ENCODE measurements around the gene TAF5L.
A peak's percentile ranks its signal among the peaks of the same experiment; 100 is the strongest.
"Not testable (repeated sequence)": the region's sequence is repeated elsewhere in the genome, so short reads cannot be mapped to it uniquely, and the experiment has no call there.

Gene TAF5L

DNA sequence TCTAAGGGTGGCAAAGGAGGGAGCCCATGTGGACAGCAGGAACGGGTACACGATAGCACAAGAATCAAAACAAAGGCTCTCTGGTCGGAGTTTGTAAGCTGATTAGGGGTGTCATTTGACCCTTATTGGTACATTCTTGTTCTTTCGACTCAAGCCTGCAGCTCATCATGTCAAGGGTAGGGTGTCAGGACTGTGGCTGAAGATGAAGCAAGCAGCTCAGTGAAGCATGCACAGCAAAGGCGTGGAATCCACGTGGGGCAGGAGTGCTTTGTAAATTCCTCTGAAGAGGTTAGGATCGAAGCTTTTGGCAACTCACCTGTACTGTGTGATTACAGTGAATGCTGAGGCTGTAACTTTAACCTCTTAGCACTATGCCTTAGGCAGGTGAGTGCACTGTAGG lies 62.7 kb downstream of the TAF5L start:
- DNase-seq = no peak

DNA sequence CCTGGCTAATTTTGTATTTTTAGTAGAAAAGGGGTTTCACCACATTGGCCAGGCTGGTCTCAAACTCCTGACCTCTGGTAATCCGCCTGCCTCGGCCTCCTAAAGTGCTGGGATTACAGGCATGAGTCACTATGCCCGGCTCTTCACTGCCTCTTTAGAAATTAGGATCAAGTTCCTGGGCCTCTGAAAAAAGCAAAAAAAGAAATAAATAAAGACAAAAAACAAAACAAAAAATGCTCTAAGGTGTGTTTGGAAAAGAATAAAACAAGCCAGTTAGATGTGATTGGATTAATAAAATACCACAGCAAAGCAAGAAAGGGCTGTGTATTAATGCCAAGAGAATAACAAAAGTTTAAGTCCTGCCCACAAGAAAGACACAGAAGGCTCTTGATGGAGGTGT lies 63.2 kb downstream of the TAF5L start:
- DNase-seq = no peak

DNA sequence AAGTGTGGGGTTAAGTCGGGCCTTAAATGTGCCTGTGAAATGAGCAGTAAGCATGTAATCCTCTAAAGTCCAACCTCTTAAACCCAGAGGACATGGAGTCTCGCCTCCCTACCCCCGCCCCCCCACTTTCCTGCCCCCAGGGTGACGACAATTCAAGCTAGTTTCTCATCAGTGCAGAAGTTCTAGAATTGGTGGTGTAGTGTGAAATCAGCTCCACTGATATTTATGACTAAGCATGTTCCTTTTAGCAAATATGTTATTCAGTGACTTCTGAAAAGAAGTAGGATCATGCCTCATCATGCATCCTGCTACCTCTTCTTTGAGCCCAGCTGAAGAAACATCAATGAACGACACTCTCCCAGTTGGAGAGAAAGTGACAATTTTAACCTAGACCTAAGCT lies 64.8 kb downstream of the TAF5L start:
- no peak for DNase-seq

DNA sequence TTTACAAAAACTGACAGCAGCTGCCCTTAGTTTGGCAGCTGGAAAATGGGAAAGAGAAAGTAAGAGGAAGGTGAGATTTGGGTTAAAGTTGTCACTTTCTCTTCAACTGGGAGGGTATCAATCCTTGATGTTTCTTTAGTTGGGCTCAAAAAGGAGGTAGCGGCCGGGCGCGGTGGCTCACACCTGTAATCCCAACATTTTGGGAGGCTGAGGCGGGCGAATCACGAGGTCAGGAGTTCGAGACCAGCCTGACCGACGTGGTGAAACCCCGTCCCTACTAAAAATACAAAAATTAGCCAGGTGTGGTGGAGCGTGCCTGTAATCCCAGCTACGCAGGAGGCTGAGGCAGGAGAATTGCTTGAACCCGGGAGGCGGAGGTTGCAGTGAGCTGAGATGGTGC lies 65.8 kb downstream of the TAF5L start:
- DNase-seq = not testable (repeated sequence)

DNA sequence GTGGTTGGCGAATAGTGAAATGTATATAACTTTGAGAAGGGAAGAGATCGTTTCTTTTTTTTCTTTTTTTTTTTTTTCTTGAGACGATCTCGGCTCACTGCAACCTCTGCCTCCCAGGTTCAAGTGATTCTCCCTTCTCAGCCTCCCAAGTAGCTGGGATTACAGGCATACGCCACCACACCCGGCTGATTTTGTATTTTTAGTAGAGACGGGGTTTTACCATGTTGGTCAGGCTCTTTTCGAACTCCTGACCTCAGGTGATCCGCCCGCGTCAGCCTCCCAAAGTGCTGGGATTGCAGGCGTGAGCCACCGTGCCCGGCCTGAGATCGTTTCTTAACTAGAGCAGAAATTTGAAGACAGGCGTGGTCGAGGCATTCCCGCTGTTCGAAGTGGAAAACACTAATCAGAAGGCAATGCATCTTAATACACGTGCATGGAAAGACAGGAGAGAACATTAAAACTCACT lies 66.6 kb downstream of the TAF5L start:
- not testable (repeated sequence) for DNase-seq

DNA sequence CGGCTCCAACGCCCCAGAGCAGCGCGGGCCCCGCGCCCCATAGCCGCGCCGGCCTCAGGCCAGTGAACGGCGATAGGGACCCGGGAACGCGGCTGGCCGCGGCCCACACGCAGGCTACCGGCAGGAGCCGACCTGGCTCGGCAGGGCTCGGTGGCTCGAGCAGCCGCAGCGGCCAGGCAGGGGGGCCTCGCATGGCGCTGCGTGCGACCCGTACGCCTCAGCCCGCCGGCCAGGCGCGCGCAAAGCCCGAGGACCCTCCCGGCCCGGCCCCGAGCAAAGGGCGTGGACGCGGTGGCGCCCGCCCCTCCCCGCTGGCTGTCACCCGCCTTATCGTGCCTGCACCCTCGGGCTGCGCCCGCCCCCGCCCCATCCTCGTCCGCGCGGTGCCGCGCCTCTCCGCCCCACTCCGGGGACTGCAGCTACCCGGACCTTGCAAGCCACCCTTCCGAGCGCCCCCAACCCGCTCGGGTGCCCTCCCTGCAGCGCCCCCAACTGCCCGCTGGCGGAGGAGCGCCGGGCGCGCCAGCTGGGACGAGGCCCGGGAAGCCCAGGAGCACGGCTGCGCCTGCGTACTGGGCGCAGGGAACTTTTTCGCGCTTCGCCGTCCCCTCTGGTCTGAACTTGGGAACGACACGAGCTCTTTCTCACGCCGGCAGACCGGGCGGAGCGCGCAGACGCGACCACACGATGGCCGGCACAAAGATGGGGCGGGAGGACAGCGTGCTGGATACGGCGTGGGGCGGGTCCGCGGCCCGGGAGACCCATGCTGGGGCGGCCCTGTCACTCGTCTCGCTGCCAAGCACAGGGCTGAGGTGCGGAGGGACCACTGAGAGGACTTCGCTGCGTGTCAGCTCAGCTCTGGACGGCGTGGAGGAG lies 67.2 kb downstream of the TAF5L start, which contains the start of gene ABCB10:
Gene ABCB10 (minus strand): TSS at position 248 of the 876 bp plus-strand sequence. CDS start 55 bp downstream, at position 193.
- peak; percentile 72 for DNase-seq

DNA sequence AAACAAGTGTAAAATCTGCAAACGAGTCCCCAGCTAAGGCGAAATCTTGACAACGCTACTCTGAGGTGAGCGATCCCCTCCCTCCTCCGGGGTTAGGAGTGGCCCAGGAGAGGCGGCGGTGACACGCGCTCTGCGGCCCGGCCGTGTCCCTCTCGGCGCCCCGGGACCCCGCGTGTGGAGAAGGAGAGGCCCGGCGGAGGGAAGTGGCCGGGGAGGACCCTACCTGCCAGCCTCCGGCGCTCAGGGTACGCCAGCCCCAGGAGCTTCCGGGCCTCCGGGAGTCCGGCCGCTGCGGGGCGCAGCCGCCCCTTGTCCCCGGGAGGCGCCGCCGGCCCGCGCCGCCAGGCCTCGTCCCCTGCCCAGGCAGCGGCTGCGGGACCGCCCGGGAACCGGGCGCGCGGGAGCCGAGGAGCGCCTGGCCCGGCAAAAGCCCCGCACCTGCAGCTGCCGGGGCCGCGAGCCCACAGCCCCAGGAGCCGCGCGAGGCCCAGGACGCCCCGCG lies 68.0 kb downstream of the TAF5L start:
- no peak for DNase-seq

DNA sequence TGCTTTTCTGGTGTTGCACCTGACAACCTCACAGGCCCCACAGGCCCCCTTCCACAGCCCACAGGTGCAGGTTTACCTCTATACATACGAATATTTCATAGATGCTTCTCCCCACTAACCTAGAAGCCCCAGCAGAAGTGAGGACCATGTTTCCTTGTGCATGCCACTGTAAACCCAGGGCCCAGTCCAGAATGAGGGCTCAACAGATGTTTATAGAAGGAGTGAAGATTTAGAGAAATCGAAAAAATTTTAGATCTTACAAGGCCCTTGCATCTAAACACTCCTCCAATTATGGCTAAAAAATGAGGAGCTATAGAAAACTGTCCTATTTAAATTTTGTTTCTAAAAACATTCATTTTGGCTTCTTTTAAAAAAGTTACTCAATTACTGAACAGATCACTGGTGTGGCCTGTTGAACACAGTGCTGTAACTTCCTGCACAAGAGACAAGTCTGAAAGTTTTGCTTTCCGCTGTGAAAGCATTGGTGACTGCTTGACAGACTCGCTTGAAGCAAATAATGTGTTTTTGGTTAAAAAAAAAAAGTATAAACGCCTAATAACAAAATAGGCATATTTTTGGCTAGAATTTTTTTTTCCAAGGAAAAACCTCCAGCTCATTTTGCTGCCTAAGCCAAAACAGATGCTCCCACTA lies 68.6 kb downstream of the TAF5L start:
- DNase-seq = no peak

DNA sequence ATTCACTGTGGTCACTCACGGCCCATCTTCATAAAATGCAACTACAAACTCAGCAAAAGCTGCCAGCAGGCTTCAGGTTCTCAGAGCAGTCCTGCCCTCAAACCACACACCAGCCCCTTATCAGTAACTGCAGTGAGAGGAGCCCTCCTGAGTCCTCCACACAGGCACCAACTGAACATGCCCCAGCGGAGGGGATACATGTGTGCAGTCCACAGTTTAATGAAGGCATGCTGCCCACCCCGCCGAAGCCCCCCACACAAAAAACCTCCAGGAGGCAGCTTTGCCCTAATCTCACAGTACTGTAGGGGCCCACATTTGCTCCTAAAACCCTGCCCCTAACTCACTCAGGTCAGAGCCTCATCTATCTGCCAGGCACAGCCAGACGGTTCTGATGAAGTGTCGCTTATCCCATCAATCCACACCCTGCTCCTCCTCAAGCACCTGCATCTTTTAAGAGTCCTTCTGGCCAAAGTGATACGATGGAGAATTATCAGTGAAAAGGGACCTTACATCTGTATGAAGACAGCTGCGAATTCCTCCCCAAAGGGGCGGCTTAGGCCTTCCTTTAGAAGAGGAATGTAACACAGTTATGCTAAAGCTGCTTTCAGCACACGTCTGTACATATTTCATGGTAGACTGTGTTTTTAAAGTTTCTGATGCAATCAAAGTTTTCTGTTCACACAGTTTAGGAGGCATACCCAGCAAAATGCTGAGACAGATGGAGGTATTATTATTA lies 70.9 kb downstream of the TAF5L start:
- no peak for DNase-seq

DNA sequence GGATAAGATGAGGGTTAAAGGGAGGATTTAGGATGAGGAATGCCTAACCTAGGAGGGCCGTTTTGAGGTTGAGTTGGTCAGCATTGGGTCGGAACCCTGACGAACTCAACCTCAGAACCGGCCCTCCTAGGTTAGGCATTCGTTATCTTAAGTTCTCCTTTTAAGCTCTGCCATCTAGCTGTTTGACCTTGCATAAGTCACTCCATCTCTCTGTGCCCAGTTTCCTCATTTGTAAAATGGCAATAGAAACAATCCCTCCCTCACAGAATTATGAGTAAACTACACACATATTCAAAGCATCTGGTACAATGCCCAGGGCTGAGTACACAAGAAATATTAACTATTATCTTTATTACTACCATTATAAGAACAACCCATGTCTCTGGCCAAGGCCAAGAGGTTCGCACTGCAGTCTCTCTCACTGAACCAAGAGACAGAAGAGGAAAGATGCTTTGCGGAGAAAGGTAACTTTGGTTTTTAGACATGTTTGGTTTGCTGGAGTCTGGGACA lies 72.2 kb downstream of the TAF5L start:
- DNase-seq = no peak

DNA sequence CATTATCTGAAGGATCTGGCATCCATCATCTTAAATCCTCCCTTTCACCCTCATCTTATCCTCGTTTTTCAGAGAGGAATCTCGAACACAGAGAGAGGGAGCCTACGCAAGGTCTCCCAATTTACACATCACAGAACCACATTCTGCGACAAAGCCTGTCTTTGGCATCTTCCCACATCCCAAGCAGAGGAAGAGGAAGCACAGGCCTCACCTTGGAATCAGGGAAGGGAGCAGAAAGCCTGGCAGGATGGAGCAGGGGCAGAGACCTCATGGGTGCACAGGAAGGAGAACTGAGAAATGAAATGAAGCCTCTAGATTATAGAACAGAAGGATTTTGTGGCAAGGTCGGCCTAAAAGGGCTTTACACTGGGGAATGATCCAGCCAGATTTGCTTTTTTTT lies 73.2 kb downstream of the TAF5L start:
- DNase-seq = no peak

DNA sequence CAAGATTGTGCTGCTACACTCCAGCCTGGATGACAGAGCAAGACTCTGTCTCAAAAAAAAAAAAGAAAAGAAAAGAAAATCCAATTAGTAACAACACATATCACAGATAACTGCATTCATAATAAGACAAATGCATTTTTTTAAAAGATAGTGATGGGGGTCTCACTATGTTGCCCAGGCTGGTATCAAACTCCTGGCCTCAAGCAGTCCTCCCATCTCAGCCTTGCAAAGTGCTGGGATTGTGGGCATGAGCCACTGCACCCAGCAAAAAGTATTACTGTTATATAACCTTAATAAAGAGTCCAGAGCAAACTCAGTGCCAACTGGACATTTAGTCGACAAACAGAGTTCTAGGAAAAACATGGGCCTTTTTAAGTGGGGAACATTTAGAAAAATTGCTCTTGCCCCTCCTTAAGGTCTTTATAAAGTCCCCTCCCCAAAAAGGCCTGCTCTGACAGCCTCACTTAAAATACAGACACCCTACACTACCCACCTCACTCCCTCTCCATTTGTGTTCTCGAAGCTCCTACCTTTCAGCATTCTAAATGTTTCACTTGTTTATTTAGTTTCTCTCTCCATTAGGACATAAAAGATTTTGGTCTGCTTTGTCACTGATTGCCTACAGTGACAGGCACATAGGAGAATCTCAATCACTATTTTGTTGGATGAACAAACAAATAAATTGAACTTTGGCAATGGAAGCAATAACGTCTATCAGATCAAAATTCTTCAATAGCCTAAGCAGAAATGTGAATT lies 74.9 kb downstream of the TAF5L start:
- no peak for DNase-seq

DNA sequence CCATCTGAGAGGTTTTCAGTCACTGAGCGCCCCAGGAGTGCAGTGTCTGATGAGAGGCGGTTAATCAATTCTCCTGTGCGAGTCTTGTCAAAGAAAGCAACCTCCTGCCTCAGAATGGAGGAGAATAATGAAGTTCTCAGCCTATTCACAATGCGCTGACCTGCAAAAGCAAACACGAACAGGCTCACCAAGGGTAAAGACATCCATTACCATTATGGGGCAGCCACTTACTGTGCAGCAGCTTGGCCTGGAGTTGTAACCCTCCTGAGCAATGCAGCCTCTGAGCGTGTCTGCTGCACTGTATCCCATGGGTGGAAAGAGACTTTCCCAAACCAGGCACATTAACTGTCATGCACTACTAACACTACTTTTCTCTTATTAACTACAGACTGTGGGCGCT lies 78.4 kb downstream of the TAF5L start:
- no peak for DNase-seq

DNA sequence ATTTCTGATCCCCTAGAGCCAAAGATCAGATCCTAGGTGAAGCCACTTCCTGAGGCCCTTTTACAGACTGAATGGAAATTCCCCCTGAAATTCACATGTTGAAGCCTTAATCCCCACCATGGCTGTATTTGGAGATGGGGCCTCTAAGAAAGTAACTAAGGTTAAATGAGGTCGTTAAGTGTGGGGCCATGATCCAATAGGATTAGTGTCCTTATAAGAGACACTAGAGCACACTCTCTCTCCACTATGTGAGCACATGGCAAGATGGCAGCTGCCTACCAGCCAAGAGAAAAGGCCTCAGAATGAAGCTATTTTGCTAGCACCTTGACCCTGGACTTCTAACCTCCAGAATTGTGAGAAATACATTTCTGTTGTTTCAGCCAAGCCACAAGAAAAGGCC lies 81.3 kb downstream of the TAF5L start:
- no peak for DNase-seq
